IMR-90 (cell line): ENCODE measurements around the gene LPCAT2. TPM values are rescaled to one million over a fixed set of nuclear protein-coding genes. Genes with fewer than 3 reads are reported as not detected.

Experiments used
- ATAC-seq: fragments of 200-7000 bp; cut with Tn5 transposase; 2 replicates; pipeline ENCODE4 v1.9.1; 2020; ENCODE audit warnings: low read depth, mild to moderate bottlenecking, moderate library complexity
- BruUV-seq: library from RNA; stranded (reverse); fragments of 400-500 nt; replicated peaks from 2 replicates; lab custom pipeline; 2021; lab: Mats Ljungman, UMichigan
- CTCF ChIA-PET: fragments of 300-600 bp; formaldehyde crosslinking; extraction: SDS; loops from one replicate; lab custom pipeline; 2021; ENCODE audit warnings: antibody characterized with exemption; lab: Yijun Ruan, JAX
- POLR2A ChIA-PET: fragments of 300-600 bp; sonication (Branson Sonifier 250); formaldehyde crosslinking; loops from one replicate; lab custom pipeline; 2022; ENCODE audit warnings: antibody characterized with exemption; ENCODE audit not compliant: unreplicated experiment; lab: Charles Lee
- DNase-seq: peaks from one replicate; pipeline ENCODE4 v3.0.0; 2013
- H2AFZ ChIP-seq: replicated peaks from 2 replicates; pipeline ENCODE3; 2013; ENCODE audit warnings: low read length, mild to moderate bottlenecking; ENCODE audit not compliant: poor library complexity
- H2AK5ac ChIP-seq: 2 replicates; pipeline ENCODE4 v1.6.1; 2013; ENCODE audit warnings: low read depth, low read length, inconsistent platforms
- H2AK9ac ChIP-seq: replicated peaks from 2 replicates; pipeline ENCODE3; 2013; ENCODE audit warnings: mild to moderate bottlenecking, low read depth, low read length, moderate library complexity; ENCODE audit not compliant: poor library complexity
- H2BK120ac ChIP-seq: 2 replicates; pipeline ENCODE4 v1.6.1; 2013; ENCODE audit warnings: low read depth, low read length, inconsistent platforms
- H2BK15ac ChIP-seq: 3 replicates; pipeline ENCODE4 v1.6.1; 2013; ENCODE audit warnings: low read depth, low read length, inconsistent platforms
- H2BK20ac ChIP-seq: 2 replicates; pipeline ENCODE4 v1.6.1; 2013; ENCODE audit warnings: low read depth, mild to moderate bottlenecking, inconsistent platforms, low read length, moderate library complexity
- H2BK5ac ChIP-seq: 2 replicates; pipeline ENCODE4 v1.6.1; 2013; ENCODE audit warnings: mild to moderate bottlenecking, low read depth, low read length, inconsistent platforms; ENCODE audit not compliant: poor library complexity, severe bottlenecking
- H3K14ac ChIP-seq: replicated peaks from 2 replicates; pipeline ENCODE4 v1.6.1; 2013; ENCODE audit warnings: low read depth, low read length, inconsistent platforms
- H3K18ac ChIP-seq: 2 replicates; pipeline ENCODE4 v1.6.1; 2013; ENCODE audit warnings: low read depth, low read length, control low read depth
- H3K23ac ChIP-seq: 2 replicates; pipeline ENCODE4 v1.6.1; 2013; ENCODE audit warnings: low read depth, low read length, inconsistent platforms
- H3K27ac ChIP-seq: 2 replicates; pipeline ENCODE4 v1.5.1; 2013; ENCODE audit warnings: mild to moderate bottlenecking, control low read depth, low read length; ENCODE audit not compliant: insufficient read depth
- H3K27me3 ChIP-seq: 2 replicates; pipeline ENCODE4 v1.6.1; 2013; ENCODE audit warnings: low read length; ENCODE audit not compliant: control insufficient read depth, insufficient read depth
- H3K36me3 ChIP-seq: 2 replicates; pipeline ENCODE4 v1.6.1; 2013; ENCODE audit warnings: low read length, mixed read lengths; ENCODE audit not compliant: control insufficient read depth, insufficient read depth
- H3K4ac ChIP-seq: 2 replicates; pipeline ENCODE4 v1.6.1; 2013; ENCODE audit warnings: low read depth, low read length, inconsistent platforms
- H3K4me1 ChIP-seq: 2 replicates; pipeline ENCODE4 v1.6.1; 2013; ENCODE audit warnings: low read length, mixed read lengths; ENCODE audit not compliant: control insufficient read depth, insufficient read depth
- H3K4me2 ChIP-seq: 2 replicates; pipeline ENCODE4 v1.6.1; 2013; ENCODE audit warnings: low read depth, mild to moderate bottlenecking, control low read depth, low read length, moderate library complexity
- H3K4me3 ChIP-seq: 2 replicates; pipeline ENCODE4 v1.5.1; 2013; ENCODE audit warnings: low read depth, mild to moderate bottlenecking, control low read depth, low read length, moderate library complexity; ENCODE audit not compliant: insufficient read depth
- H3K56ac ChIP-seq: 2 replicates; pipeline ENCODE4 v1.6.1; 2013; ENCODE audit warnings: low read length, inconsistent platforms; ENCODE audit not compliant: insufficient read depth; ENCODE audit errors: extremely low read depth
- H3K79me1 ChIP-seq, 2 experiments: 2 replicates each; pipeline ENCODE4 v1.6.1; 2013; ENCODE audit warnings: low read length in 2 of 2, inconsistent platforms in 1 of 2, low read depth in 1 of 2
- H3K9ac ChIP-seq: 2 replicates; pipeline ENCODE4 v1.6.1; 2013; ENCODE audit warnings: low read depth, low read length, control low read depth
- H3K9me1 ChIP-seq: 2 replicates; pipeline ENCODE4 v1.6.1; 2013; ENCODE audit warnings: low read length, inconsistent platforms; ENCODE audit not compliant: insufficient read depth
- H3K9me3 ChIP-seq: 2 replicates; pipeline ENCODE4 v1.6.1; 2013; ENCODE audit warnings: low read length; ENCODE audit not compliant: control insufficient read depth, insufficient read depth
- H4K20me1 ChIP-seq: 2 replicates; pipeline ENCODE4 v1.6.1; 2013; ENCODE audit warnings: low read length, inconsistent platforms; ENCODE audit not compliant: insufficient read depth
- H4K5ac ChIP-seq: 2 replicates; pipeline ENCODE4 v1.6.1; 2013; ENCODE audit warnings: mild to moderate bottlenecking, low read depth, low read length, control low read depth
- H4K8ac ChIP-seq, 2 experiments: 2 replicates each; pipeline ENCODE4 v1.6.1; 2013; ENCODE audit warnings: low read depth in 2 of 2, low read length in 2 of 2, control low read depth in 1 of 2, inconsistent platforms in 1 of 2
- H4K91ac ChIP-seq: 2 replicates; pipeline ENCODE4 v1.6.1; 2013; ENCODE audit warnings: low read depth, low read length, inconsistent platforms; ENCODE audit not compliant: insufficient read depth
- NFE2L2 ChIP-seq: fragments of 150-350 bp; IDR thresholded peaks from 2 replicates; pipeline ENCODE4 v1.6.1; 2016; ENCODE audit warnings: low read depth, mild to moderate bottlenecking, low read length
- POLR2A ChIP-seq: IDR thresholded peaks from 2 replicates; pipeline ENCODE4 v1.6.1; 2012; ENCODE audit warnings: mild to moderate bottlenecking, low read depth, low read length
- RCOR1 ChIP-seq: IDR thresholded peaks from 2 replicates; pipeline ENCODE4 v1.6.1; 2012; ENCODE audit warnings: mild to moderate bottlenecking, low read length, improper control_type of control experiment; ENCODE audit not compliant: insufficient replicate concordance
- WGBS, 2 experiments: methylation state at CpG; one replicate each; pipeline versions ENCODE4 v1.1.5 to v1.1.7; 2013; ENCODE audit warnings: missing lambda C conversion rate in 2 of 2; ENCODE audit not compliant: insufficient read length in 1 of 2; ENCODE audit errors: extremely low coverage in 2 of 2; 5-methylcytosine and 5-hydroxymethylcytosine counted together
- dilution Hi-C: fragments of 300-500 bp; cut with HindIII; formaldehyde crosslinking; loops from one replicate; pipeline ENCODE4 v1.14.3; 2018; ENCODE audit warnings: low sequenced_read_pairs; ENCODE audit not compliant: unreplicated experiment
- in situ Hi-C: fragments of 300-500 bp; cut with MboI; formaldehyde crosslinking; loops from 3 replicates; pipeline ENCODE4 v1.14.3; 2019; ENCODE audit warnings: low sequenced_read_pairs, inconsistent platforms, mixed read lengths
- intact Hi-C: fragments of 100-400 bp; cut with micrococcal nuclease; formaldehyde crosslinking; loops from 2 replicates; pipeline ENCODE4 v1.10.0; 2022
- polyA plus RNA-seq, 3 experiments: library from polyadenylated mRNA; depleted of rRNA; stranded (reverse); fragments of >200 nt; gene quantifications; 2 replicates each; pipeline ENCODE4 v1.2.3, GENCODE V29; 2012; ENCODE audit warnings: low replicate concordance in 1 of 3
- total RNA-seq: library from RNA; depleted of rRNA; stranded (reverse); fragments of >200 nt; gene quantifications from 2 replicates; pipeline ENCODE4 v1.2.3, GENCODE V29; 2012

Gene LPCAT2
- total and polyA plus RNA-seq, 2 of the 4 experiments (the other 2 are of a cell fraction) = 8.6 to 8.7 TPM

DNA sequence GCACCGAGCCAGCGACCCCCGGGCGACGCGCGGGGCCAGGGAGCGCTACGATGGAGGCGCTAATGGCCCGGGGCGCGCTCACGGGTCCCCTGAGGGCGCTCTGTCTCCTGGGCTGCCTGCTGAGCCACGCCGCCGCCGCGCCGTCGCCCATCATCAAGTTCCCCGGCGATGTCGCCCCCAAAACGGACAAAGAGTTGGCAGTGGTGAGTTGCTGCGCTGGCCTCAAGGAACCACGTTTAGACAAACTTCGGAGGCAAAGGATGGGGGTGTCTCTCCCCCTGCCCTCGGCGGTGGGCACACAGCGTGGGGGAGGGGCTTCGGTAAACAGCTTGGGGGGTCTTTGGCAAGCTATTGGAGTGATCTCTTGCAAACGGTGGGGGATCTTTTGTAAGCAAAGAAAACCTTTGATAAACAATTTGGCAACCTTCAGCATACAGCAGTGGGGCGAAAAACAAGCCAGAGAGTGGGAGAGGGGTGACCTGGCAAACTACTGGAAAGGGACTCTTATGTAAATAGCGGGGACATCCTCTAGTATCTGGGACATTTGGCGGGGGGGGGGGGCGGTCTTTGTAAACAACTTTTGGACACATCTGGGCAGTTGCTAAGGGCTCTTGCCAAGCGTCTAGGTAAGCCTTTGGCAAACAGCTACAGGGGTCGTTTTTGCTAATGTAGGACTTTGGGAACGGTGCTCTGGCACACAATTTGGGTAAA is 29.3 kb upstream of the LPCAT2 start:
- Histone ChIP-seq H3K14ac (peak overlapping the region; percentile 92), H2AFZ (peak overlapping the region; percentile 91), H3K9ac (peak overlapping the region; percentile 76), H3K4me1 (peaks cover 9% of the 10 kb centered on the region), H4K5ac (peak overlapping the region; percentile 66), H3K9me3 (no peaks in the 10 kb centered on the region), H3K4me3 (peak overlapping the region; percentile 85), H4K91ac (peak overlapping the region; percentile 89), H3K4me2 (peak overlapping the region; percentile 81), H2BK5ac (peak overlapping the region; percentile 51), H2AK5ac (peak overlapping the region; percentile 59), H4K20me1 (peaks cover 23% of the 10 kb centered on the region; the same call in 1 of the 2 replicates), H3K9me1 (peaks cover 19% of the 10 kb centered on the region), H3K23ac (peak overlapping the region; percentile 96), H2AK9ac (peak overlapping the region; percentile 98), H2BK120ac (peak overlapping the region; percentile 90), H3K27me3 (no peaks in the 10 kb centered on the region), H3K79me1 (peaks cover 34 to 48% of the 10 kb centered on the region in 2 experiments), H3K27ac (peak overlapping the region; percentile 85), H3K4ac (peak overlapping the region; percentile 97), H2BK15ac (peak overlapping the region; percentile 67; the same call in 2 of the 3 replicates), H3K56ac (peak overlapping the region; percentile 90), H2BK20ac (peak overlapping the region; percentile 50; the same call in 1 of the 2 replicates), H3K36me3 (peaks cover 21% of the 10 kb centered on the region), H3K18ac (peak overlapping the region; percentile 87), H4K8ac (peak overlapping the region; percentile 85 to 86)
- dilution Hi-C loops (no loop called here), in situ Hi-C loops (loop anchor here (25.0 kb wide), 1 partner anchor 883 kb away; no protein-coding TSS in a partner anchor), intact Hi-C loops (loop anchor here (1.0 to 2.0 kb wide), 2 partner anchors 15 to 21 kb away; no protein-coding TSS in a partner anchor)
- TF ChIP-seq POLR2A = peak; percentile 9
- TF ChIP-seq RCOR1 = no peak
- no peak for TF ChIP-seq NFE2L2
- CTCF ChIA-PET = interaction anchor here (0.8 kb wide), 1 partner anchor 15 kb away, joined by 4 read pairs; no protein-coding TSS in a partner anchor
- ATAC-seq = peak; percentile 41
- POLR2A ChIA-PET = interaction anchor here (0.8 kb wide), 1 partner anchor 22 kb away, joined by 3 read pairs; no protein-coding TSS in a partner anchor
- DNase-seq = no peak
- BruUV-seq = no TSS peak
- WGBS, 2 experiments = 2% methylated on average over 8 of the region's 41 CpGs; no CpG with 5 or more reads in 1 of the 2 experiments
